ENCODE results near the gene KCNK3. TPM values are rescaled to one million over a fixed set of nuclear protein-coding genes. Genes with fewer than 3 reads are reported as not detected.

Gene KCNK3
- total RNA-seq, 2 experiments from 2014 or later, result not detected

DNA sequence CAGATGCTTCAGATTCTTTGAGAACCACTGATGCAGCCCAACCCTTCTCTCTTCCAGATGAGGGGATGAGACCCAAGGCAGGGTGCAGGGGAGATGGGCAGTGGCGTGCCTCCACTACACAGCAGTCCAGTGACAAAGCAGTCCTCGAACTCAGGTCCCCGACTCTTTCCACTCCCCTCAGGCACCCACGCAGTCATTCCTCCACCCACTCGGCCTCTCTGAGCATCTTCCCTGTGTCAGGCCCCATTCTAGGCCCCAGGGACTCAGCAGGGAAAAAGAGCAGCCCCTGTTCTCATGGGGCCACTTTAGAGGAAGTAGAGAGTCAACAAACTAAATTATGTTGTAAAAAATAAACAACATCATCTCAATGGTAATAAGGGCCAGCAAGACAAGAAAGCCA is 15.2 kb downstream of the KCNK3 start:
- CTCF ChIA-PET, result no interaction called here
- ATAC-seq, result no peak
- H3K27me3 Mint-ChIP-seq, result no peaks in the 10 kb centered on the region

GRCh38 chr2:26708457-26708856 is 15.9 kb downstream of the KCNK3 start:
- intact Hi-C loops (cut with micrococcal nuclease), result no loop called here
- POLR2A ChIA-PET, result no interaction called here
- Mint-ChIP-seq H3K9me3 (no peaks in the 10 kb centered on the region), H3K4me3 (no peak overlapping the region), H3K4me1 (ENCODE audit: low read depth) (no peaks in the 10 kb centered on the region), H3K27ac (no peak overlapping the region), H3K27me3 (no peaks in the 10 kb centered on the region), H3K36me3 (ENCODE audit: low read depth) (no peaks in the 10 kb centered on the region)
- TF ChIP-seq CTCF (IDR thresholded peaks at IDR 0.05), result no peak
- CTCF ChIA-PET, result interaction anchor here (1.0 kb wide), 1 partner anchor 131 kb away, joined by 3 read pairs; no protein-coding TSS in a partner anchor
- DNase-seq (no peak), ATAC-seq (no peak)

More for the DNA sequence above, 15.2 kb downstream of the KCNK3 start:
- no peaks in the 10 kb centered on the region for H3K36me3 Mint-ChIP-seq (ENCODE audit: low read depth)
- H3K9me3 Mint-ChIP-seq, result no peaks in the 10 kb centered on the region
- TF ChIP-seq CTCF (IDR thresholded peaks at IDR 0.05), result no peak
- no peak for DNase-seq
- POLR2A ChIA-PET, result no interaction called here
- intact Hi-C loops (cut with micrococcal nuclease), result no loop called here
- no peak overlapping the region for H3K27ac Mint-ChIP-seq
- no peaks in the 10 kb centered on the region for H3K4me1 Mint-ChIP-seq (ENCODE audit: low read depth)
- no peak overlapping the region for H3K4me3 Mint-ChIP-seq

DNA sequence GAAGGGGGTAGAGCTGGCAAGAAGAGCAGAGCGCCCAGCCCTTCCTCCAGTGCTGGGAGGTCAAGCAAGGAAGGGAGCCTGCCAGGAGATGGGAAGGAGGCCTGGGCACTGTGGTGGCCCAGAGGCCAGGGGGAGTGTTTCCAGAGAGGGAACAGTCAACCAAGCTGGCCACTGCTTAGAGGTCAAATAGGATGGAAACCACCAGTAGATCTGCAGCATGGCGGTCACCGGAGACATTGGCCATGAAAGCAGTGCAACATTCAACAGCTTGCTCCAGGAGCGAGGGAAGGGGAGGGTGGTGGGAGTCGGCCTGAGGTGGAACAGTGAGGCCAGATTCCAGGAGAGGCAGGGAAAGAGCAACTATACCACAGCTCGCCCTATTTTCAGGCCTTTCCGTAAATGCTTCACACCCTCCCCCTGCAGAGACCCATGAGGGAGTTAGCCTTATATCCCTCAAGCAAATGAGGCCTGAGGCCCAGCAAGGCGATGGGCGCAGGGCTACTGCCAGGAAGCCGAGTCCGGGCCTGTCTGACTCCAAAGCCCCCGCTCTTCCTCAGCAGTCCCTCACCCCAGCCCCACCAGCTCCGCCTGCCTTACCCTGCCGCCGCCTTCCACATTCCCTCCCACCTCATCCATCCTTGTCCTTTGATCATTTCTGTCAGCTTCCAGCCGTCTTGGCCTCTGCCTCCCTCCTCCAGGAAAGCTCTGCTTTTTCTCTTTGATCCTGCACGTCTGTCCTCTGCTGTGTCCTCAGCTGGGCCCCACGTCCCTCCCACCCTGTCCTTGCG is 17.0 kb downstream of the KCNK3 start:
- intact Hi-C loops (cut with micrococcal nuclease), result no loop called here
- ChIA-PET POLR2A (interaction anchor here (0.7 kb wide), 1 partner anchor 434 kb away, joined by 3 read pairs; no protein-coding TSS in a partner anchor), CTCF (no interaction called here)
- no peaks in the 10 kb centered on the region for H3K4me1 Mint-ChIP-seq (ENCODE audit: low read depth)
- ATAC-seq (no peak), DNase-seq (no peak)
- H3K27me3 Mint-ChIP-seq, result no peaks in the 10 kb centered on the region
- H3K4me3 Mint-ChIP-seq, result no peak overlapping the region
- TF ChIP-seq CTCF (IDR thresholded peaks at IDR 0.05), result no peak
- no peak overlapping the region for H3K27ac Mint-ChIP-seq
- no peaks in the 10 kb centered on the region for H3K9me3 Mint-ChIP-seq
- H3K36me3 Mint-ChIP-seq (ENCODE audit: low read depth), result no peaks in the 10 kb centered on the region

DNA sequence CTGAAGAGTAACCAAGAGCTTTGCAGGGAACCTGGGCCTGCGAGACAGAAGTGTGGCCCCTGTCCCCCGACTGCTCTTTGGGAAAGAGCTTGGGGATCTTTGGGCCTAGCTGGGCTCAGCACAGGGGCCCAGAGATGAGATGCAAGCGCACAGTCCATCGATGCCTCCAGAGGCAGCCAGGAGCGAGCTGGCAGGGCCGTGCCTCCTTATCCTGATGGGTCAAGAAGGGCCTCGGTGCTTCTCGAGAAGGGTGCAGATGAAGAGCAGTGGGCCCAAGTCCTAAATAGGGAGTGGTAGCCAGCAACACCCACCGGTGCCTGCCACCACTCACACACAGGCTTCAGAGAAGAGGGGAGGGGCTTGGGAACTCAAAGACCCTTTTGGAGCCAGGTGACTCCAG is 17.6 kb downstream of the KCNK3 start:
- POLR2A ChIA-PET, result no interaction called here
- no peak for DNase-seq
- CTCF ChIA-PET, result no interaction called here
- intact Hi-C loops (cut with micrococcal nuclease), result no loop called here
- Mint-ChIP-seq H3K27ac (no peak overlapping the region), H3K4me3 (no peak overlapping the region), H3K27me3 (no peaks in the 10 kb centered on the region), H3K9me3 (no peaks in the 10 kb centered on the region), H3K36me3 (ENCODE audit: low read depth) (no peaks in the 10 kb centered on the region), H3K4me1 (ENCODE audit: low read depth) (no peaks in the 10 kb centered on the region)
- TF ChIP-seq CTCF (IDR thresholded peaks at IDR 0.05), result no peak
- ATAC-seq, result no peak

DNA sequence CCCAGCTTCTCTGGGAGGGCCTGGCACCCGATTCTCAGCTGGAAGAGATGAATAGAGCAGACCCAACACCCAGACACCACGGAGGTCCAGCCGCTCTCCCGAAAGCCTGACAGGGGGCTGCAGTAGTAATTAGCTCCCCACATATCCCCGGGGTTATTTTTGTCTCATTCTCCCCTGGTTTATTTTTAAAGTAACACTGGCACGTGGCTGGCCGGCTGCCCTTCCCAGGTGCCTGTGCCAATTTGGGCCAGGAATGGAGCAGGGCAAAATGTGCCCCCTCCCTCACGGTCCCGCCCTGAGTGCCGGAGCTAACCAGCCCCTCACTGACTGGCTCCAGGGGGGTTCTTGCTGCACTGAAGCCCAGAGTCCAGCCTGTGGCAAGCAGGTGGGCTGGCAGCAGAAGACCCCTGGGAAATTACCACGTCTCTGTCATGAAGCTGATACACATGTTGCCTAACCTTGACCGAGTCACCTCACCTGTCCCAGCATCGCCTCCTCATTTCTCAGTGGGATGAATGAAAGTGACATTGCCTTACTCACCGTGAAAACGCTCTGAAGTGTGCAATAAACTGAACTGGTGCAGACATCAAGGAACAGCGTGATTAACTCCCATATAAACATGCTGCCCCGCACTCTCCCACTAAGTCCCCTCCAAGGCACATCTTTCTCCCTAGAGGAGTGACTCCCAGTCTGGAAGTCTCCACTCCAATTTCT is 18.4 kb downstream of the KCNK3 start:
- TF ChIP-seq CTCF (IDR thresholded peaks at IDR 0.05), result no peak
- no peak overlapping the region for H3K4me3 Mint-ChIP-seq
- intact Hi-C loops (cut with micrococcal nuclease), result no loop called here
- ChIA-PET POLR2A (no interaction called here), CTCF (no interaction called here)
- H3K27me3 Mint-ChIP-seq, result no peaks in the 10 kb centered on the region
- DNase-seq (no peak), ATAC-seq (no peak)
- H3K36me3 Mint-ChIP-seq (ENCODE audit: low read depth), result no peaks in the 10 kb centered on the region
- H3K4me1 Mint-ChIP-seq (ENCODE audit: low read depth), result no peaks in the 10 kb centered on the region
- no peak overlapping the region for H3K27ac Mint-ChIP-seq
- H3K9me3 Mint-ChIP-seq, result no peaks in the 10 kb centered on the region
